HG02981 (cell line): ENCODE measurements around the gene GOLGA6L10.
"Not testable (repeated sequence)": the region's sequence is repeated elsewhere in the genome, so short reads cannot be mapped to it uniquely, and the experiment has no call there.

Experiments
- ATAC-seq: cut with Tn5 transposase; IDR thresholded peaks from one replicate; pipeline ENCODE4 v1.9.1; 2021; ENCODE audit warnings: mild to moderate bottlenecking, moderate library complexity; ENCODE audit not compliant: unreplicated experiment

GOLGA6L10 gene

GRCh38 chr15:82301296-82302016 is 47.8 kb downstream of the GOLGA6L10 start:
- ATAC-seq, result no peak

GRCh38 chr15:82300883-82301282 is 48.4 kb downstream of the GOLGA6L10 start:
- no peak for ATAC-seq

- ATAC-seq, result not testable (repeated sequence)
Measured at GRCh38 chr15:82300326-82300725, 48.9 kb downstream of the GOLGA6L10 start.

- not testable (repeated sequence) for ATAC-seq
Measured at GRCh38 chr15:82299511-82299914, 49.8 kb downstream of the GOLGA6L10 start.

GRCh38 chr15:82298520-82298919 is 50.8 kb downstream of the GOLGA6L10 start:
- no peak for ATAC-seq

GRCh38 chr15:82298032-82298431 is 51.2 kb downstream of the GOLGA6L10 start:
- no peak for ATAC-seq

- ATAC-seq, result no peak
Measured at GRCh38 chr15:82297546-82297945, 51.7 kb downstream of the GOLGA6L10 start.

- ATAC-seq, result no peak
Measured at GRCh38 chr15:82294061-82294690, 55.1 kb downstream of the GOLGA6L10 start.

GRCh38 chr15:82292271-82292670 is 57.0 kb downstream of the GOLGA6L10 start:
- no peak for ATAC-seq
